GM19099 (cell line): ENCODE measurements around the gene PNLIPRP2.

ENCODE experiments used
- POLR2A ChIP-seq: IDR thresholded peaks from 3 replicates; pipeline ENCODE4 v1.6.1; 2011; ENCODE audit warnings: low read depth; ENCODE audit not compliant: insufficient read length; ENCODE audit errors: extremely low read depth

The PNLIPRP2 gene

GRCh38 chr10:116633216-116633600 lies 12.5 kb downstream of the PNLIPRP2 start:
- no peak for TF ChIP-seq POLR2A

- no peak for TF ChIP-seq POLR2A
Observed at GRCh38 chr10:116634126-116634975, 13.6 kb downstream of the PNLIPRP2 start.

DNA sequence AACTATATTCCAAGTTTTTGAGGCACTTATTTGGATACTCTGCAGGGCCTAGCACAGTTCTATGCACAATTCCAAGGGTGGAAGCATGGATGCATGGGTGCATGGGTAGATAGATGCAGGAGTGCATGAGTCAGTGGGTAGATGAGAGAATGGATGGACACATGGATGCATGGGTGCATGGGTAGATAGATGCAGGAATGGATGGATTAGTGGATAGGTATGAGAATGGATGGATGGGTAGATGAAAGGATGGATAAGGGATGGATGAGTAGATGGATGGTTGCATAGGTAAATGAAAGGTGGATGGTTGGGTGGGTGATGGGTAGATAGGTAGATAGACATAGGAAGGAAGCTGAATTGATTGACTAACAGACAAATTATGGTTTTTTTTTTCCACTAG lies 15.6 kb downstream of the PNLIPRP2 start:
- no peak for TF ChIP-seq POLR2A

DNA sequence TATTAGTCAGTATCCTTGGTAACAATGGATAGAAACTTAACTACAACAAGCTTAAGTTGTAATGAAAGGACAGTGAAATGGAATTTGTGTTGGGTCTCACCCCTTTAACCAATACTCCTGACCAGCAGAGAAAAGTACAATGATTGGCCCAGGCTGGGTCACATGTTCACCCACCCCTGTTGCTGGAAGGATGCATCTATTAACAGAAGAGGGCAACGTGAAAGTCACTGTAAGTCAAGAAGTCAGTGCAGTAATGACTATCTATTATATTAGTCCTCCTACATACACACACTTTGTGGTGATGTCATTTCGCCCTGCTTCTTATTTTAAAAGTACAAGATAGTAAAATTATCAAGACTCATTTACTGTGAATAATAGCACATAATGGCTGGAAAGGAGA lies 16.2 kb downstream of the PNLIPRP2 start:
- no peak for TF ChIP-seq POLR2A

DNA sequence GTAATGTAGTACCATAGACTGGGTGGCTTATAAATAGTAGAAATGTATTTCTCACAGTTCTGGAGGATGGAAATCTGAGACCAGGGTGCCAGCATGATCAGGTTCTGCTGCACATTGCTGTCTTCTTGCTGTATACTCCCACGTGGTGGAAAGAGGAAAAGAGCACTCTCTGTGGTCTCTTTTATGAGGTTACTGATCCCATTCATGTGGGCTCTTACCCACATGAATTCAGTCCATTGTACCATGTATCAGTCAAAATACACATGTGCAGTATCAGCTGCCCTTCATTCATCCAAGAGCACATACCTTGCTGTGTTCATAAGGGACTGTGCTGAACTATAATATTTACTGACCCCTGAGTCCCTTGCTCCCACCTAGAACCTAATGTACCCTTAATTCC lies 17.1 kb downstream of the PNLIPRP2 start:
- TF ChIP-seq POLR2A = no peak

GRCh38 chr10:116646502-116646901 lies 25.7 kb downstream of the PNLIPRP2 start:
- TF ChIP-seq POLR2A = no peak

DNA sequence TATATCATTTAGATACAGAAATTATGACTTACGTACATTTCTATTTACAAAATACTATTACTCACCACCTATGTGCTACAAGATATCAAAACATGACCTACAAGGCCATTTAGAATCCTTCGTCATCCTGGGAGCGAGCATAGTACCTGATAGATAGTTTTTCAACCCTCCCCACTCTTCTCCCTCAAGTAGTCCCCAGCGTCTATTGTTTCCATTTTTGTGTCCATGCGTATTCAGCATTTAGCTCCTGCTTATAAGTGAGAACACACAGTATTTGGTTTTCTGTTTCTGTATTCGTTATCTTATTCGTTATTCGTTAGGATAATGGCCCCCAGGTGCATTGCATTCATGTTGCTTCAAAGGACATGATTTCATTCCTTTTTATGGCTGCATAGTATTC lies 28.1 kb downstream of the PNLIPRP2 start:
- no peak for TF ChIP-seq POLR2A

- no peak for TF ChIP-seq POLR2A
Observed at GRCh38 chr10:116653885-116654284, 33.1 kb downstream of the PNLIPRP2 start.

DNA sequence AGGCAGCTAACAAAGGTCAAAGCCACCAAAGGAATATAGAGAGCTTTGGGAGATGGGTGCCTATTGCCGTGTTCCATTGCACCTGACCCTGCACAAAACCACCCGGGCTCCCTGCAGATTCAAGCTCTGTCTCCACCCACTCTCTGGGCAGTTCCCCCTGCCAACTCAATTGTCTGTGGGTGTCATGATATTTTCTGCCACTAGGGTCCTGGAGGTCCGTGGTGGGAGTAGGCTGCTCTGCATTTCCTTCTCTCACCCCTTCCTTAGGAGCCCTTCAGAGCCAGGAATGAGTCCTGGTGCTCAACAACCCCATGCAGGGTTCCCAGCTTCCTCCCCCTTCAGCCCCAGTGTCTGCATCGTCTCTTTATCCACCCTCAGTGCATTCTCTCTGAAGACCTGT lies 34.1 kb downstream of the PNLIPRP2 start:
- no peak for TF ChIP-seq POLR2A

DNA sequence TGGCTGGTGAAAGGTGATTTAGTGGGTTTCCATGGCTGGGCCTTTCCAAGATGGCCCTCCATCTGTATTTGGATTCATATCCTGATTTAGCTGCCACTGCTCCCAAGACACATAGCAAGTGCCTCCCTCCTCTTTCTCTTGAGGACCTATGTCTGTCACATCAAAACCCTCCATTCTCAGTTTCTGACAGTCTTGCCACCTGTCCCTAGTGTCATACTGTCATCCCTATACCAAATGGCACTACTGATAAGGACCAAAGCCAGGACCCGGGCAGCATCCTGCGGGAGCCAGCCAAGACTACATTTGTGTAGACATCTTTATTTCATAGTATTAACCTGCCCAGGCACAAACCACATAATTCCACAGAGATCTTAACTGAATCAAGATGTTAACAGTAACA lies 34.8 kb downstream of the PNLIPRP2 start:
- TF ChIP-seq POLR2A = no peak

- TF ChIP-seq POLR2A = no peak
Observed at GRCh38 chr10:116656044-116656443, 35.3 kb downstream of the PNLIPRP2 start.

GRCh38 chr10:116657863-116658551 lies 37.3 kb downstream of the PNLIPRP2 start:
- no peak for TF ChIP-seq POLR2A

GRCh38 chr10:116659049-116659670 lies 38.4 kb downstream of the PNLIPRP2 start:
- TF ChIP-seq POLR2A = no peak

DNA sequence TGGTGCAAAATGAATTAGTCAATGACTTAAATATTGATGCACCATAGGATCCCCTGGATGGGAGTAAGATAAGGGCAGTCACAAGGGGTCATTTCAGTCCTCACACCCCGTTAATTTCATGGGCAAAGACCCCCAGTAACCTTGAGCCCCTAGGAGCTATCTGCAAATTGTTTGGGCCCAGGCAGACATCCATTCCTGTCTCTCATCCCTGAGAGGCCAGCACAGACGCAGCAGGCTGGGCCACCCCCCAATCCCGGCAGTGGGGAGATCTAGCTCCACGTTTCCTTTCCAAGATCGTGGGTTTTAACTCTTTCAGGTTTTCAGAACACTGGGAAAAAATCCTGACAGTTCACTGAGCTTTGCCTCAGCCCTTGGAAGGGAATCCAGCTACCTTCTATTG lies 40.1 kb downstream of the PNLIPRP2 start:
- TF ChIP-seq POLR2A = no peak

- no peak for TF ChIP-seq POLR2A
Observed at GRCh38 chr10:116663342-116663741, 42.6 kb downstream of the PNLIPRP2 start.

- TF ChIP-seq POLR2A = no peak
Observed at GRCh38 chr10:116664631-116665030, 43.9 kb downstream of the PNLIPRP2 start.

DNA sequence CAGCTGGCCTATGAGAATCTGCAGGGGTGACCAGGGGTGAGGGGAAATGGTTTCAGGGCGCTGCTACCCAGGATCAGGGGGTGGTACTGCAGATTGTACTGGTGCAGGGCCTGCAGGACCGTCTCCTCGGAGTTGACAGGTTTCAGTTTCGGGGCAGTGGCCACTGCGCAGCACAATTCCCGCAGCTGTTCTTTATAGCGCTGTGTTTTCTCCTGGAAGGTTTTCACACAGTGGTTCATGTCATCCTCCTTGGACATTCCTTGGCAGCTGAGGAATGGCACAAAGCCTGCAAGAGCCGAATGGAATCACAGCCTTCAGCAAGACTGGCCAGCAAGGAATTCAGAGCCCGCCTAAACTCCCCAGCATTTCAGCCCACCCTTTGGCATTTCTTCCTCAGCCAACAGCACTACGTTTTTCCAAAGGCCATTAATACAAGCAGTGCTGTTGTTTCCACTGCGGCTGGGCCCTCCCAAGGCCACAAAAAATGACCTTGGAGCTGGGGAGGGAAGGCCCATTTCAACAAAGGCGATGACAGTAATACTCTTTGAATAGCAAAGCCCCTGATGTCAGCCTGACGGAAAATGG lies 44.9 kb downstream of the PNLIPRP2 start:
- no peak for TF ChIP-seq POLR2A
